KMS-11 (cell line): ENCODE data around the gene FOXO3.
A peak's percentile ranks its signal among the peaks of the same experiment; 100 is the strongest.

Experiments
- H2AFZ ChIP-seq: fragments of 200-600 bp; sonication (generic); 2 replicates; pipeline ENCODE4 v1.6.1; 2016; ENCODE audit warnings: antibody characterized with exemption, mixed run types, low read depth
- H3K27ac ChIP-seq: fragments of 200-600 bp; sonication (generic); 2 replicates; pipeline ENCODE4 v1.6.1; 2016; ENCODE audit warnings: mild to moderate bottlenecking, mixed run types
- H3K27me3 ChIP-seq: fragments of 200-600 bp; sonication (generic); 2 replicates; pipeline ENCODE4 v1.6.1; 2017; ENCODE audit warnings: mild to moderate bottlenecking, low read depth, mixed run types, moderate library complexity; ENCODE audit not compliant: insufficient read depth
- H3K36me3 ChIP-seq: fragments of 200-600 bp; sonication (generic); 2 replicates; pipeline ENCODE4 v1.6.1; 2017; ENCODE audit warnings: mild to moderate bottlenecking, mixed run types; ENCODE audit not compliant: insufficient read depth
- H3K4me1 ChIP-seq: fragments of 200-600 bp; sonication (generic); 2 replicates; pipeline ENCODE4 v1.6.1; 2016; ENCODE audit warnings: mild to moderate bottlenecking, low read depth, mixed run types; ENCODE audit not compliant: poor library complexity, severe bottlenecking
- H3K4me2 ChIP-seq: fragments of 200-600 bp; sonication (generic); 2 replicates; pipeline ENCODE4 v1.7.0; 2016; ENCODE audit warnings: mild to moderate bottlenecking, mixed run types
- H3K4me3 ChIP-seq: fragments of 200-600 bp; sonication (generic); IDR thresholded peaks from 2 replicates; pipeline ENCODE4 v1.6.1; 2017; ENCODE audit warnings: low read depth, low read length, mixed read lengths; ENCODE audit not compliant: insufficient read depth
- H3K79me2 ChIP-seq: fragments of 200-600 bp; sonication (generic); 2 replicates; pipeline ENCODE4 v1.6.1; 2016; ENCODE audit warnings: low read depth, mixed run types; ENCODE audit not compliant: insufficient read depth
- H3K9ac ChIP-seq: fragments of 200-600 bp; sonication (generic); 2 replicates; pipeline ENCODE4 v1.6.1; 2016; ENCODE audit warnings: mild to moderate bottlenecking, mixed run types
- H4K20me1 ChIP-seq: fragments of 200-600 bp; sonication (generic); 2 replicates; pipeline ENCODE4 v1.6.1; 2016; ENCODE audit warnings: mild to moderate bottlenecking, mixed run types; ENCODE audit not compliant: insufficient read depth
- TF ChIP-seq, protein P1 (sequence below): fragments of 200-600 bp; sonication (generic); conservative IDR thresholded peaks from 2 replicates; pipeline ENCODE4 v1.6.1; 2017; ENCODE audit warnings: low read depth, mild to moderate bottlenecking, antibody characterized with exemption, low read length, moderate library complexity, mixed read lengths

FOXO3 gene

DNA sequence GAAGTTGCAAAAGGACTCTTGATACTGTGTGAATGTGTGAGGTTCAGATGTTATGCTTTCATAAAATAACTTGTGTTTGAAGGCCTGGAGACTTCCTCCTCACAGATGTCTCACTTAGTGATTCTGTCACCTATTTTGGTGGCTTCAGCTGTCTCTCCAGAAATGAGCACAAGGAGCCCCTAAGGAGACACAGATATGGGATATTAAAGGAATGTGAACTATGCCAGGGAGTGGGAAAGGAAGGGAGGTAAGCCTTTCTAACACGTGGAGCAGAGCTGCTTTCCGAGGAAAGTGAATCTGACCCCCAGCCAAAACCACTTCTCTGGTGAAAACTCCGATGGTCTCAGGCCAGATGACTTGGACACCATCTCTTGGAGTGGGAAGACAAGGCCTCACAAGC is 10.5 kb upstream of the FOXO3 start:
- Histone ChIP-seq H3K27me3 (no peaks in the 10 kb centered on the region), H3K4me3 (no peak overlapping the region), H3K4me2 (no peak overlapping the region), H3K4me1 (peaks cover 28% of the 10 kb centered on the region), H3K36me3 (no peaks in the 10 kb centered on the region), H2AFZ (no peak overlapping the region), H4K20me1 (no peaks in the 10 kb centered on the region), H3K79me2 (no peaks in the 10 kb centered on the region), H3K27ac (no peak overlapping the region), H3K9ac (no peak overlapping the region)
- TF ChIP-seq, protein P1, sequence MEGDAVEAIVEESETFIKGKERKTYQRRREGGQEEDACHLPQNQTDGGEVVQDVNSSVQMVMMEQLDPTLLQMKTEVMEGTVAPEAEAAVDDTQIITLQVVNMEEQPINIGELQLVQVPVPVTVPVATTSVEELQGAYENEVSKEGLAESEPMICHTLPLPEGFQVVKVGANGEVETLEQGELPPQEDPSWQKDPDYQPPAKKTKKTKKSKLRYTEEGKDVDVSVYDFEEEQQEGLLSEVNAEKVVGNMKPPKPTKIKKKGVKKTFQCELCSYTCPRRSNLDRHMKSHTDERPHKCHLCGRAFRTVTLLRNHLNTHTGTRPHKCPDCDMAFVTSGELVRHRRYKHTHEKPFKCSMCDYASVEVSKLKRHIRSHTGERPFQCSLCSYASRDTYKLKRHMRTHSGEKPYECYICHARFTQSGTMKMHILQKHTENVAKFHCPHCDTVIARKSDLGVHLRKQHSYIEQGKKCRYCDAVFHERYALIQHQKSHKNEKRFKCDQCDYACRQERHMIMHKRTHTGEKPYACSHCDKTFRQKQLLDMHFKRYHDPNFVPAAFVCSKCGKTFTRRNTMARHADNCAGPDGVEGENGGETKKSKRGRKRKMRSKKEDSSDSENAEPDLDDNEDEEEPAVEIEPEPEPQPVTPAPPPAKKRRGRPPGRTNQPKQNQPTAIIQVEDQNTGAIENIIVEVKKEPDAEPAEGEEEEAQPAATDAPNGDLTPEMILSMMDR: no peak

DNA sequence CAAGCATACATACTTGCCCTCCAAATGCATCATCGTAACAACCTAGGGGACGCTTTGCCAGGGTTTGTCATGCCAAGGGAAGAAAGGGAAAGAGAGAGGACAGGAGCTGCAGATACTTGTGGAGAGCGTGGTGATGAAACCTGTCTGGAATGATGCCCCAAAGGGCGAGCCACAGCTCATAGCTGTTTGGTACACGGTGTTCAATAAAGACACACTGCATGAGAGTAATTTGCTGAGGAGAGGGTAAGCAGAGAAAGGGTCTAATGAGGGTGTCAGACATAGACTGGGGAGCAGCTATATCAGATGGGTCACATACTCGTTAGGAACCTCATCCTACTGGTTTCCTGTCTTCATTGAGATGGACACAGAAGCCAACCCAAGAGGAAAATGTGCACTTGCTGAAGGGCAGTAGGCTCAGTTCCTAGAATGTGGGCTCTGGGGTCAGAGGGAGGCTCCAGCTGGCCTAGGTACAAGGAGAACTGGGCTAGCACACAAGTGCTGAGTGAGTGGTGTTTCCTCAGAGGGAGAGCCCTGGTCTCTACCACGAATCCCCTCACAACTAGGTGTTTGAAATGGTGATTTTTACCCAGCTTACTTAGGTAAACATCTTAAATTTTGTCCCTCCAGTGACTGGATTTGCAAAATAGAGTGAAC is 5.2 kb upstream of the FOXO3 start:
- no peaks in the 10 kb centered on the region for H4K20me1 ChIP-seq
- TF ChIP-seq, protein P1: no peak
- H3K9ac ChIP-seq: no peak overlapping the region
- H3K27ac ChIP-seq: no peak overlapping the region
- H3K4me3 ChIP-seq: no peak overlapping the region
- peaks cover 7% of the 10 kb centered on the region for H3K4me1 ChIP-seq
- no peaks in the 10 kb centered on the region for H3K36me3 ChIP-seq
- no peak overlapping the region for H2AFZ ChIP-seq
- no peaks in the 10 kb centered on the region for H3K79me2 ChIP-seq
- H3K4me2 ChIP-seq: no peak overlapping the region
- H3K27me3 ChIP-seq: no peaks in the 10 kb centered on the region

DNA sequence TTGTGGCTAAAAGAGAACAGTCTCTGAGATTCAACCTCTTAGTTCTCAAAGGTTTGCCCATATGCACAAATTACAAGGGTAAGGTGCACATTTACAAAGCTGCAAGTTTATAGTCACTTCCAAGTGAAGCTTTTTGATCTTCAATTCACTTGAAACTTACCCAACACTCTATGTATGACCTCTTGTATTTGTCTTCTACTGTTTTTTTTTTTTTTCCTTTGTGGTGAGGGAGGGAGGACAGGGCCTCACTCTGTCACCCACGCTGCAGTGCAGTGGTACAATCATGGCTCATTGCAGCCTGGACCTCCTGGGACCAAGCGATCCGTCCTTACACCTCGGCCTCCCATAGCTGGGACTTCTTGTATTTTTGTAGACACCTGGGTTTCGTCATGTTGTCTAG is 4.5 kb upstream of the FOXO3 start:
- TF ChIP-seq, protein P1: no peak
- Histone ChIP-seq H3K36me3 (no peaks in the 10 kb centered on the region), H3K27ac (no peak overlapping the region), H3K4me1 (peaks cover 7% of the 10 kb centered on the region), H3K4me3 (no peak overlapping the region), H2AFZ (no peak overlapping the region), H3K9ac (no peak overlapping the region), H4K20me1 (no peaks in the 10 kb centered on the region), H3K4me2 (no peak overlapping the region), H3K27me3 (no peaks in the 10 kb centered on the region), H3K79me2 (no peaks in the 10 kb centered on the region)

DNA sequence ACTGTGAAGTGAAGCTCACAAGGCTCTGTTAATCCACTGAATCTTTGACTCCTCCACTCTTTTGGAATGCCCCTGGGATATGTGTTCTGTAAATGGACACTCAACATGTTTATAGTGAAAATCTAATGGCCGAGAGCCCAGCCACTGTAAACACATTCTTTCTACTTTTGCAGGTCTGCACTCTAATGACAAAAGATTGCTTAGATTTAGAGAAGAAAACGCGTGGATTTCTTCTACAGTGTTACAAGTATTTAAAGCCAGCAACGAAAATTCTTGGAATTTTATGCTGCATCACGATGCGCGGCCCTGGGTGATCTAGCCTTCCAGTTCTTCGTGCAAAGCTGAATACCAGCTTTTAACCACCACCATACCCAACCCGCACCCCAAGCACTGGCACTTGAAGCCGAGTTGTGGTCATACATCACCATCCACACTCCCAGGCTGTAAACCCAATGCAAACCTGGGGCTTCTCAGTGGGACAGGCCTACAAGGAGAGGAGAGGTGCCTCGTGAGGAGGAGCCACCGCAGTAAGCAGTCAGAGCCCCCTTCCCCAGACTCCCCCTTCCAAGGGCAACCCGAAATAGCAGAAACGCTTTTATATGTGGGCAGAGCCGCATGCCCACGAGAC is 3.7 kb upstream of the FOXO3 start:
- peaks cover 6% of the 10 kb centered on the region for H3K79me2 ChIP-seq
- peak overlapping the region; percentile 71 for H3K4me2 ChIP-seq
- H3K27me3 ChIP-seq: no peaks in the 10 kb centered on the region
- H3K27ac ChIP-seq: peak overlapping the region; percentile 56
- H4K20me1 ChIP-seq: no peaks in the 10 kb centered on the region
- peak overlapping the region; percentile 65; the same call in 1 of the 2 replicates for H3K9ac ChIP-seq
- H2AFZ ChIP-seq: peak overlapping the region; percentile 46
- peaks cover 7% of the 10 kb centered on the region for H3K4me1 ChIP-seq
- no peak overlapping the region for H3K4me3 ChIP-seq
- H3K36me3 ChIP-seq: no peaks in the 10 kb centered on the region
- TF ChIP-seq, protein P1: no peak
